Stimulated activated memory B cell treated with anti-CD40 and anti-IgM and Interleukin-4, amounts not matched to agents 10 μg/mL and 1 μg/mL and 100 μg/mL, for 72 hours (primary cell): Measurements from ENCODE around the gene KCNS3.

Source experiments
- ATAC-seq: fragments of 150-1000 bp; cut with Tn5 transposase; 2 replicates; pipeline ENCODE4 v1.10.0; 2021
- H3K27ac Mint-ChIP-seq: one replicate; pipeline ENCODE4 v1.8.0; 2022; ENCODE audit warnings: mild to moderate bottlenecking, mixed read lengths
- H3K27me3 Mint-ChIP-seq: one replicate; pipeline ENCODE4 v1.8.0; 2022; ENCODE audit warnings: mixed read lengths
- H3K36me3 Mint-ChIP-seq: one replicate; pipeline ENCODE4 v1.8.0; 2022; ENCODE audit warnings: mixed read lengths
- H3K4me1 Mint-ChIP-seq: one replicate; pipeline ENCODE4 v1.8.0; 2022; ENCODE audit warnings: mixed read lengths
- H3K4me3 Mint-ChIP-seq: one replicate; pipeline ENCODE4 v1.8.0; 2022; ENCODE audit warnings: mild to moderate bottlenecking, moderate library complexity, mixed read lengths
- H3K9me3 Mint-ChIP-seq: one replicate; pipeline ENCODE4 v1.8.0; 2022; ENCODE audit warnings: mixed read lengths

KCNS3 gene

GRCh38 chr2:17981936-17982335 lies 103.5 kb downstream of the KCNS3 start:
- no peak overlapping the region for H3K4me3 Mint-ChIP-seq
- H3K9me3 Mint-ChIP-seq: no peaks in the 10 kb centered on the region
- no peaks in the 10 kb centered on the region for H3K36me3 Mint-ChIP-seq
- no peak overlapping the region for H3K27ac Mint-ChIP-seq
- H3K27me3 Mint-ChIP-seq: peaks cover 19% of the 10 kb centered on the region
- no peak for ATAC-seq
- H3K4me1 Mint-ChIP-seq: no peaks in the 10 kb centered on the region
